ENCODE data around the gene IFT25.

DNA sequence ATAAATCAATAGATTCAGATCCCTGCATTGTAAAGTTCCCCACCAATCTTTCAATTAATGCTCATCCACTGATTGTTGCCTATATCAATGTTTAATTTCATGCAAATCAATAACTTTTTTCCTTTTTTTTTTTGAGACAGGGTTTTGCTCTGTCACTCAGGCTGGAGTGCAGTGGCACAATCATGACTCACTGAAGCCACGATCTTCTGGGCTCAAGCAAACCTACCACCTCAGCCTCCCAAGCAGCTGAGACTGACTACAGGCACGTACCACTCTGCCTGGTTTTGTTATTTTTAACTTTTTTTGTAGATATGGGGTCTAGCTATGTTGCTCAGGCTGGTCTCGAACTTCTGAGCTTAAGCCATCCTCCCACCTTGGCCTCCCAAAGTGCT lies 25.8 kb downstream of the IFT25 start:
- TF ChIP-seq, protein P1, sequence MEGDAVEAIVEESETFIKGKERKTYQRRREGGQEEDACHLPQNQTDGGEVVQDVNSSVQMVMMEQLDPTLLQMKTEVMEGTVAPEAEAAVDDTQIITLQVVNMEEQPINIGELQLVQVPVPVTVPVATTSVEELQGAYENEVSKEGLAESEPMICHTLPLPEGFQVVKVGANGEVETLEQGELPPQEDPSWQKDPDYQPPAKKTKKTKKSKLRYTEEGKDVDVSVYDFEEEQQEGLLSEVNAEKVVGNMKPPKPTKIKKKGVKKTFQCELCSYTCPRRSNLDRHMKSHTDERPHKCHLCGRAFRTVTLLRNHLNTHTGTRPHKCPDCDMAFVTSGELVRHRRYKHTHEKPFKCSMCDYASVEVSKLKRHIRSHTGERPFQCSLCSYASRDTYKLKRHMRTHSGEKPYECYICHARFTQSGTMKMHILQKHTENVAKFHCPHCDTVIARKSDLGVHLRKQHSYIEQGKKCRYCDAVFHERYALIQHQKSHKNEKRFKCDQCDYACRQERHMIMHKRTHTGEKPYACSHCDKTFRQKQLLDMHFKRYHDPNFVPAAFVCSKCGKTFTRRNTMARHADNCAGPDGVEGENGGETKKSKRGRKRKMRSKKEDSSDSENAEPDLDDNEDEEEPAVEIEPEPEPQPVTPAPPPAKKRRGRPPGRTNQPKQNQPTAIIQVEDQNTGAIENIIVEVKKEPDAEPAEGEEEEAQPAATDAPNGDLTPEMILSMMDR (IDR thresholded peaks at IDR 0.05): no peak
- TF ChIP-seq POLR2AphosphoS5 (IDR thresholded peaks at IDR 0.05; ENCODE audit: low read depth, low read length): no peak
- TF ChIP-seq SIN3A (IDR thresholded peaks at IDR 0.05; ENCODE audit: borderline replicate concordance, insufficient read depth, low read depth, low read length): no peak

Measured in Panc1 (cell line).